Activated CD8-positive, alpha-beta memory T cell treated with anti-CD3 and anti-CD28 coated beads for 36 hours (primary cell): ENCODE data around the gene STON1. TPM values are rescaled to one million over a fixed set of nuclear protein-coding genes. Genes with fewer than 3 reads are reported as not detected.
"Not testable (repeated sequence)": the region's sequence is repeated elsewhere in the genome, so short reads cannot be mapped to it uniquely, and the experiment has no call there.

Source experiments
- CTCF ChIA-PET: fragments of 350-600 bp; sonication (Branson Sonifier 250); formaldehyde crosslinking; loops from one replicate; lab custom pipeline; 2021; ENCODE audit warnings: antibody characterized with exemption; lab: Charles Lee
- POLR2A ChIA-PET: fragments of 350-600 bp; sonication (Branson Sonifier 250); formaldehyde crosslinking; loops from one replicate; lab custom pipeline; 2021; ENCODE audit warnings: antibody characterized with exemption; lab: Charles Lee
- total RNA-seq, 2 experiments: library from RNA; stranded (reverse); gene quantifications; one replicate each; pipeline ENCODE4 v1.2.3, GENCODE V29; 2021

Gene STON1
- total RNA-seq, 2 experiments from 2014 or later: 1.1 to 1.5 TPM

DNA sequence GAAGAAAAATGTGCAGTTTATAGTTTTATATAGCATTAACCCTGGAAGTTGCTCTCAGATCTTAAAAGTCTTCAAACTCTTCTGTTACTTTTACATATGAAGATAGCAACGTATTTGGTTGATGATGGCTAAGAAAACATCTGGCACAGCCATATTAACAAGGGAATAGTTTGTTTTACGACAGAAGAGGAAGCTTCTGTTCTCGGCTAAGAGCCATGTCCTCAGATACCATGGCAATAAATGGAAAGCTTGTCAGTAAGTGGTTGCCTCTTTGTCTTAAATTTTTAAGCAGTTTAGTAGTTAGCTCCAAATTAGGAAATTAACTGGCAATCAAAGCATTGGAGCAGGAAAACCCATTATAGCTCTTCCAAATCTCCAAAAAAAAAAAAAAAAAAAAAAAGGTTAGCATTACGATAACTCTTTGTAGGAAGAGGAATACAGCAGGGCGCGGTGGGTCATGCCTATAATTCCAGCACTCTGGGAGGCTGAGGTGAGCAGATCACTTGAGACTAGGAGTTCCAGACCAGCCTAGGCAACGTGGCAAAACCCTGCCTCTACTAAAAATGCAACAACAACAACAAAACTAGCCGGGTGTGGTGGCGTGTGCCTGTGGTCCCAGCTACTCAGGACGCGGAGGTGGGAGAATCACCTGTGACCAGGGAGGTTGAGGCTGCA, 4.5 kb upstream of the STON1 start:
- ChIA-PET CTCF (no interaction called here), POLR2A (no interaction called here)

DNA sequence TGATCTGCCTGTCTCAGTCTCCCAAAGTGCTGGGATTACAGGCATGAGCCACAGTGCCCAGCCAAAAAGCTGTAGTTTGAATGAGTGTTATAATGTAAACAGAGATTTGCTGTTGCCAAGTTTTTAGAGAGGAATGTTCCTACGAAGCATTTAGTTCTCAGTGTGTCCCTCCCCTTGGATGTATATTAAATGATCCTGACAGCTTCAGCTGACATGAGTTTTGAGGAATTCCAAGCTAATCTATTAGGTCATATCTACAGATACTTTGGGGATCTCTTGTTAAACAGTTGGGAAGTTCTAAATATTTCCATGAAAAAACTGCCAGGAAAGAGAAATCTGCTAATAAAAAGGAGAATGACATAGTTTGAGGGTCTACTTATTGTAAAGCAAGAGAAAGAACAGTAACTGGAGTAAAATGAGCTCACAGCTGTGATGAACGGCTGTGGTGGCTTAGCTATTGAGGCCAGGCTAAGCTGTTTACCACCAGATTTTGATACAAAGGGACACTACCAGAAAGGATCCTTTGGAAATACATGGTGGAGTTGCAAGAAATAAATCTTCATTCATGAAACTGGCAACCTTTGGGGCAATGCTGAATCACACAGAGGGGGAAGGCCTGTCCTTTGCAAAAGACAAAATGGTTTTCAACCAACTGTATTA, 2.6 kb upstream of the STON1 start:
- POLR2A ChIA-PET: interaction anchor here (0.6 kb wide), 1 partner anchor 380 kb away, joined by 5 read pairs; no protein-coding TSS in a partner anchor
- CTCF ChIA-PET: no interaction called here

DNA sequence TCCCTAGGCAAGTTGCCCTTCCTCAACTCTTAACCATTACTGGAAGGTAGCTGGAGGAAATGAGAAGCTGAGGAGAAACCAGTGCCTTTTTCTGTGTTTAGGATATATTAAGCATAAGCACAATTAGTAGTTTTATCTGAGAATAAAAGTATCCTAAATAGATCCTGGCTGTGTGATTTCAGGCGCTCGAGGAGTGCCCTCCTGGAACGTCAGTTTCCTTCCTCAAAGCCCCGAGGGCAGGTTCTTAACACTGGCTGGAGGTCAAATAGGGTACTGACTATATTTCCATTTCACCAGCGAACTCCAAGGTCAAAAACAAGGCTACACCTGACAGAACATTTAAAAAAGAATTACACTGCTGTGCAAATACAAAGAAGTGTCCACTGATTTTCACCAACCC, 1.5 kb upstream of the STON1 start:
- CTCF ChIA-PET: no interaction called here
- POLR2A ChIA-PET: no interaction called here

DNA sequence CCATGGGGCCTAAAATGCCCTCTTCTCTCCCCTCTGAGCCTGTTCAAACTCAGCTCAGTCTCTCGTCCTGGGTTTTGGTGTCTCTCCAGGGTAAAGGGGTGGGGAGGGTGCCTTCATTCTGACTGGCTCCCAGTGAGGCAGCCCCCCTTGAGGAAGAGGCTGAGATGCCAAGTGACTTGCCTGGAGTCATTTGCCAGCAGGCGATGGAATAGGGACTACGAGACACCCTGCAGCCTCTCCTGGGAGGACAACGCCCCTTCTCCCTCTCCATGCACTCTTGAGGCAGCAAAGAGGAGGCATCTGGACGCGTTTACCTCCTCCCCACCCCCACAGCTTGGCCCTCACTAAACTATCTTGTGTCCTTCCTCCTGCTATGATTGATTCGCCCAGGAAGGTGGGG, 760 bp upstream of the STON1 start:
- ChIA-PET CTCF (no interaction called here), POLR2A (no interaction called here)

GRCh38 chr2:48529676-48530032, 300 bp upstream of the STON1 start:
- CTCF ChIA-PET: no interaction called here
- POLR2A ChIA-PET: no interaction called here

GRCh38 chr2:48531141-48531648, 1.2 kb downstream of the STON1 start:
- POLR2A ChIA-PET: no interaction called here
- CTCF ChIA-PET: no interaction called here

DNA sequence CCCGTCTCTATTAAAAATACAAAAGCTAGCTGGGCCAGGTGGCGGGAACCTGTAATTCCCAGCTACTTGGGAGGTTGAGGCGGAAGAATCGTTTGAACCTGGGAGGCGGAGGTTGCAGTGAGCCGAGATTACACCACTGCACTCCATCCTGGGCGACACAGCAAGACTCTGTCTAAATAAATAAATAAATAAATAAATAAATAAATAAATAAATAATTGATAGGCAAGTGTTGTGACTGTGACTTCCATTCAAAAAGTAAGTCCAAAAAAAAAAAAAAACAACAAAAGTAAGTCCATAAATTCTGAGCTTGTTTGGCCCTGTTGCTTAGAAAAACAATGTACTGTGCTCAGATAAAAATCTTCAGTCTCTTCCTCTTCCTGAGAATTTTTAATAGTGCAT, 2.2 kb downstream of the STON1 start:
- POLR2A ChIA-PET: interaction anchor here (0.7 kb wide), 1 partner anchor 8 kb away, joined by 6 read pairs; no protein-coding TSS in a partner anchor
- CTCF ChIA-PET: interaction anchor here (0.6 kb wide), 1 partner anchor 14 kb away, joined by 3 read pairs; no protein-coding TSS in a partner anchor

DNA sequence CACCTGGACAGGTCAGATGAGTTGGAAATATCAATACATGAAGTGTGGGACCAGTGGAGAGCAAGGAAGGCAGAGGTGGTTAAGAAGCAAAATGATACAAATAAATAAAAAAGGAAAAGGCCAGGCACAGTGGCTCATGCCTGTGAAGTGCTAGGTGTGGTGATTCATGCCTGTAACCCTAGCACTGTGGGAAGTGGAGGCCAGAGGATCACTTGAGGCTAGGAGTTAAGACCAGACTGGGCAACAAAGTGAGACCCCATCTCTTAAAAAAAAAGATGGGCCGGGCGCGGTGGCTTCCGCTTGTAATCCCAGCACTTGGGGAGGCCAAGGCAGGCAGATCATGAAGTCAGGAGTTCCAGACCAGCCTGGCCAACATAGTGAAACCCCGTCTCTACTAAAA, 2.9 kb downstream of the STON1 start:
- POLR2A ChIA-PET: no interaction called here

GRCh38 chr2:48534781-48535180, 4.8 kb downstream of the STON1 start:
- ChIA-PET CTCF (no interaction called here), POLR2A (no interaction called here)

More for the DNA sequence above, 2.9 kb downstream of the STON1 start:
- CTCF ChIA-PET: interaction anchor here (0.6 kb wide), 1 partner anchor 13 kb away, joined by 3 read pairs; no protein-coding TSS in a partner anchor

- ChIA-PET POLR2A (interaction anchor here (0.6 kb wide), 1 partner anchor 8 kb away, joined by 6 read pairs; no protein-coding TSS in a partner anchor), CTCF (no interaction called here)
These were observed 10.4 kb downstream of the STON1 start for GRCh38 chr2:48540237-48540935.

DNA sequence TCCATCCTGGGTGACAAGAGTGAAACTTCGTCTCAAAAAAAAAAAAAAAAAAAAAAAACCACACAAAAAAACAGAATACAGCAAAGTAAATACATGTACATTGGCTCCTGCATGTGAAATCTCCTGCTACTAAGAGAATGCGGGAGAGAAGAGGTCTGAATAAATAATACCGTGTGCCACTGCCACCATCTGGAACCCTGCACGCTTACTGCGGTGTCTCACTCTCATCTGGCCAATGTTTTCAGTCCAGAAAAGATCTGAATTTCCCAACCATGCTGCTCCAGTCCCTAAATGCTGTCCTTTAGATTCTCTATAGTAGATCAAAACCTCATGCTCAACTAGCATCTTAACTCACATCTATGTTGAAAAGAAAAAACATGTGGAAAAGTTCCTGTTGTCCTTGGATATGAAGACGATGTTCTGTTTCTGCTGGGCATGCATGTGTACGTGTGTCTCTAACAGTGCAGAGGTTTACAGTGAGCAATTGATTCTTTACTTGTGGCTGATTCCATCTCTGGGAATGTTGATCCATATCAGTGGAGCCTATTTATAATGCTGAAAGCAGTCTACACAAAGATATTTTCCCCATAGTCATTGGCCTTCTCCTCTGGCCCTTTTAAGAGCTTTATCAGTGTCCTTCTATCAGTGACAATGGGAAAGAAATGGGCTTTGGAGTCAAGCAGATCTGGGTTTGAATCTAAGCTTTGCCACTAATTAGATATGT, 11.9 kb downstream of the STON1 start:
- ChIA-PET POLR2A (no interaction called here), CTCF (no interaction called here)

DNA sequence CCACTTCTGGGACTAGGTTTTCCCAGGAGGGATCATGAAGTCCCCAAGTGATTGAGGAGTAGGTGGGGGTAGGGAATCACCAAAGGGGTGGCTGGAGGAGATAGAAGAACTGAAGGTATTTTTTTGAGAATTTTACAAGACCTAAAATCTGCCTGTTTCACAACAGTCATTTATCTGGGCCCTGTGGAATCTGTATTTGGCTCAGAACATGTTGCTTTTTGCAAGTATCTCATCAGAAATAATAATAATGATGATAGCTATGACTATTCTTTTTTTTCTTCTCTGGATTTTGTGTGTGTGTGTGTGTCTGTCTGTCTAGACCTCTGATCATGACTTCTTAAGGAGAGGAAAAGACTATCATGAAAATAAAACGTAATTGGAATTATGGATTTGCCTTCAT, 13.9 kb downstream of the STON1 start:
- ChIA-PET POLR2A (interaction anchor here (0.6 kb wide), 1 partner anchor 369 kb away, joined by 3 read pairs; no protein-coding TSS in a partner anchor), CTCF (no interaction called here)

DNA sequence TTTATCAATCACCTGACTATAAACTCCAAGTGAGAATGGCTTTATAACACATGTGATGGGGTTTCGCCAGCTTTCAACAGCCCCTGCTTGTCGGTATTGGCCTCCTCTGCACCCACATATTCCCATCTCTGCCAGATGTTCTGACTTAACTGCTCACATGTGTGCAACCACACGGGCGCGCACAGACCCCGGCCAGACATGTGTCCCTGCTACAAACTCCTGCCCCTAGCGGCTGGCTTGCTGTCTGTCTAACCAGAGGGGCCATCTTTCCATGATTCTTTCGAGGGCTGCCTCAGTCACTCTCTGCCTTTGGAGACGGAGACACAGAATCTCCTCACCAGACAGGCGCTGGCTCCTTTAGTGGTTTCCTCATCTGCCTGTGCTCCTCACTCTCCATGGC, 15.3 kb downstream of the STON1 start:
- CTCF ChIA-PET: no interaction called here

GRCh38 chr2:48548840-48549239, 18.9 kb downstream of the STON1 start:
- CTCF ChIA-PET: no interaction called here
- POLR2A ChIA-PET: no interaction called here

More for the DNA sequence above, 15.3 kb downstream of the STON1 start:
- POLR2A ChIA-PET: no interaction called here

GRCh38 chr2:48549972-48550371, 20.0 kb downstream of the STON1 start:
- CTCF ChIA-PET: no interaction called here
- POLR2A ChIA-PET: no interaction called here

- POLR2A ChIA-PET: no interaction called here
These were observed 21.6 kb downstream of the STON1 start for GRCh38 chr2:48551548-48551947.

GRCh38 chr2:48555071-48555470, 25.1 kb downstream of the STON1 start:
- CTCF ChIA-PET, POLR2A ChIA-PET: not testable (repeated sequence)

More at GRCh38 chr2:48551548-48551947, 21.6 kb downstream of the STON1 start:
- CTCF ChIA-PET: no interaction called here

- ChIA-PET POLR2A (no interaction called here), CTCF (no interaction called here)
These were observed 28.5 kb downstream of the STON1 start for GRCh38 chr2:48558456-48558855.

DNA sequence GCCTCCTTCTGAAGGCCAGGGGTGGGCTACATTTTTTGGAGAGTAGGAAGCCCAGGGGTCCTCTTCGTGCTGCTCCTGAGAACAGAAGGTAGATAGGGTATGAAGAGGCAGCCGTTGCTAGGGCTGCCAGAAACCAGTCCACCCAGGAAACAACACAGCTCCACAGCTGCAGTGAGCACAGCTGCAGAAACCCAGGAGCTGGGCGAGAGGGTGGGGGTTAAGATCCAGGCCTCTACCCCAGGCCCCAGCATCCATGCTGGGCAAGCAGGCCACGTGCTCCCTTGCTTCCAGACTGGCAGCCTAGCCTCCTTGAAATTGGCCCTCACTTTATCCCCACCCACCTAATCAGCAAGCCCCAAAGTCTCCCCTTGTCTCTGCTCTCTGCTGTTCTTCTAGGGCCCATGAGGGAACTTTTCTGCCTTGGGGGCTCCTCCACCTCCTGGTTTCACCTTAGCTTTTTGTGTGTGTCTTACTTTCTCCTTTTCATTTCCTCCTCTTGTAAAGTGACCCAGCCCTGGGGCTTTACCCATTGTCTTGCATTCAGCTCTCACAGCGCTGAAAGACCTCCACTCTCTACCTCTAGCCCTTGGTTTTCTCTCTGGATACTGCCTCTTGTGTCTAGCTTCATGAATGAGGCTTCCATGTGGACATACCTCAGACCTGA, 30.7 kb downstream of the STON1 start:
- CTCF ChIA-PET: no interaction called here
- POLR2A ChIA-PET: no interaction called here
